GM23338 (cell line): ENCODE results near the gene ZNF784.

ENCODE experiments used
- EZH2phosphoT487 ChIP-seq: fragments of 200-600 bp; sonication (generic); IDR thresholded peaks from one replicate; pipeline ENCODE4 v1.8.1; 2018; ENCODE audit warnings: antibody characterized with exemption; ENCODE audit not compliant: unreplicated experiment
- POLR2AphosphoS5 ChIP-seq: IDR thresholded peaks from 2 replicates; pipeline ENCODE4 v1.6.1; 2016; ENCODE audit warnings: antibody characterized with exemption, low read depth
- TF ChIP-seq, protein P1 (sequence below), 2 experiments: fragments of 200-600 bp in 1 of 2; sonication (generic) in 1 of 2; conservative IDR thresholded peaks; 2 replicates each; pipeline versions ENCODE4 v1.5.1 to v1.6.1; 2016 to 2017; ENCODE audit warnings: antibody characterized with exemption in 2 of 2, low read depth in 2 of 2, mild to moderate bottlenecking in 2 of 2, moderate library complexity in 1 of 2

DNA sequence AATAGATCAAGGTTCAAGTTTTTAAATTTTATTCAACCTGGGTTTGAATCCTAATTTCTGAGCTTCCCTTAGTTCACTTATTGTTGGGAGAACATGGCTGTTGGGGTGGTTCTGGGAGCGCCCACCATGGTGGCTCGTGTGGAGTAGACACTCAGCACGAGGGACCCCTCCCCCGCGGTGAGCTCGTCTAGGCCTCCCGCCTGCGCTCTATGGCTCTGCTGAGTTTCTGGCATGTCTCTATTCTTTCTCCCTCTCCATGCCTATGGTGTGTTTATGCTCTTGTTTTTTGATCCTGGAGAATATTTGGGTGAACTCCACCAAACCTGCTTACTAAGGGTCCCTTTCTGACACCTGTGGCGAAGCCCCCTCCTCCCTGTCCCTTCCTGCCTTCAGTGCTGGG is 49.1 kb upstream of the ZNF784 start:
- TF ChIP-seq EZH2phosphoT487 (no peak), POLR2AphosphoS5 (no peak)
- TF ChIP-seq, protein P1, sequence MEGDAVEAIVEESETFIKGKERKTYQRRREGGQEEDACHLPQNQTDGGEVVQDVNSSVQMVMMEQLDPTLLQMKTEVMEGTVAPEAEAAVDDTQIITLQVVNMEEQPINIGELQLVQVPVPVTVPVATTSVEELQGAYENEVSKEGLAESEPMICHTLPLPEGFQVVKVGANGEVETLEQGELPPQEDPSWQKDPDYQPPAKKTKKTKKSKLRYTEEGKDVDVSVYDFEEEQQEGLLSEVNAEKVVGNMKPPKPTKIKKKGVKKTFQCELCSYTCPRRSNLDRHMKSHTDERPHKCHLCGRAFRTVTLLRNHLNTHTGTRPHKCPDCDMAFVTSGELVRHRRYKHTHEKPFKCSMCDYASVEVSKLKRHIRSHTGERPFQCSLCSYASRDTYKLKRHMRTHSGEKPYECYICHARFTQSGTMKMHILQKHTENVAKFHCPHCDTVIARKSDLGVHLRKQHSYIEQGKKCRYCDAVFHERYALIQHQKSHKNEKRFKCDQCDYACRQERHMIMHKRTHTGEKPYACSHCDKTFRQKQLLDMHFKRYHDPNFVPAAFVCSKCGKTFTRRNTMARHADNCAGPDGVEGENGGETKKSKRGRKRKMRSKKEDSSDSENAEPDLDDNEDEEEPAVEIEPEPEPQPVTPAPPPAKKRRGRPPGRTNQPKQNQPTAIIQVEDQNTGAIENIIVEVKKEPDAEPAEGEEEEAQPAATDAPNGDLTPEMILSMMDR (conservative IDR thresholded peaks at IDR 0.05; ENCODE audit: low read depth in 2 of 2): no peak
